Spleen (tissue), 11 donors: Measurements from ENCODE around the gene PCBP3. TPM values are rescaled to one million over a fixed set of nuclear protein-coding genes. Genes with fewer than 3 reads are reported as not detected.

Source experiments
- DNase-seq: peaks from one replicate; pipeline ENCODE4 v3.0.0-alpha.2; 2020
- H3K27ac ChIP-seq, 8 donors: fragments of 200-600 bp; sonication (generic) in 7 of 8; 1 replicate in 4 of 8; 2 replicates in 4 of 8; pipeline versions ENCODE4 v1.5.0 to v1.8.0; 2016 to 2021; ENCODE audit warnings: inconsistent platforms in 4 of 8, mild to moderate bottlenecking in 4 of 8, moderate library complexity in 1 of 8
- H3K27me3 ChIP-seq, 7 donors: fragments of 200-600 bp; sonication (generic) in 6 of 7; replicated peaks in 1 of 7; 1 replicate in 4 of 7; 2 replicates in 3 of 7; pipeline versions ENCODE4 v1.5.0 to v1.8.0; 2016 to 2021; ENCODE audit warnings: inconsistent platforms in 3 of 7, mild to moderate bottlenecking in 1 of 7
- H3K36me3 ChIP-seq, 6 donors: fragments of 200-600 bp; sonication (generic) in 5 of 6; 1 replicate in 4 of 6; 2 replicates in 2 of 6; pipeline versions ENCODE4 v1.5.0 to v1.8.0; 2016 to 2021; ENCODE audit warnings: inconsistent platforms in 2 of 6
- H3K4me1 ChIP-seq, 6 donors: fragments of 200-600 bp; sonication (generic) in 5 of 6; 1 replicate in 3 of 6; 2 replicates in 3 of 6; pipeline versions ENCODE4 v1.5.0 to v1.8.0; 2016 to 2021; ENCODE audit warnings: inconsistent platforms in 3 of 6
- H3K4me3 ChIP-seq, 8 donors: fragments of 200-600 bp; sonication (generic) in 7 of 8; 1 replicate in 4 of 8; 2 replicates in 4 of 8; pipeline versions ENCODE4 v1.5.0 to v1.8.0; 2016 to 2021; ENCODE audit warnings: inconsistent platforms in 4 of 8, mild to moderate bottlenecking in 4 of 8, moderate library complexity in 2 of 8
- H3K9me3 ChIP-seq, 8 donors: fragments of 200-600 bp; sonication (generic) in 7 of 8; 1 replicate in 4 of 8; 2 replicates in 4 of 8; pipeline versions ENCODE4 v1.5.0 to v1.8.0; 2016 to 2021; ENCODE audit warnings: inconsistent platforms in 4 of 8
- CTCF ChIP-seq, 11 experiments: fragments of 200-600 bp in 7 of 11; fragments of 450-650 bp in 4 of 11; sonication (generic) in 4 of 11; IDR thresholded peaks in 8 of 11; conservative IDR thresholded peaks in 3 of 11; 1 replicate in 7 of 11; 2 replicates in 4 of 11; pipeline versions ENCODE4 v1.4.0 to v1.8.0; 2016 to 2021; ENCODE audit warnings: antibody characterized with exemption in 11 of 11, inconsistent platforms in 4 of 11, mild to moderate bottlenecking in 1 of 11
- POLR2A ChIP-seq, 3 donors: fragments of 450-650 bp; IDR thresholded peaks; one replicate each; pipeline ENCODE4 v1.5.1; 2017; ENCODE audit warnings: antibody characterized with exemption in 3 of 3, mild to moderate bottlenecking in 1 of 3
- POLR2AphosphoS5 ChIP-seq, 3 donors: sonication (generic); formaldehyde crosslinking; IDR thresholded peaks; one replicate each; pipeline ENCODE4 v1.5.1; 2017; ENCODE audit warnings: antibody characterized with exemption in 3 of 3
- WGBS, 5 donors: extraction: QIAGEN DNeasy Blood & Tissue Kit in 3 of 5; methylation state at CpG; one replicate each; pipeline versions ENCODE4 v1.1.5 to v1.1.7; 2013 to 2018; 5-methylcytosine and 5-hydroxymethylcytosine counted together
- intact Hi-C: fragments of 100-400 bp; cut with DNase I; formaldehyde crosslinking; loops from one replicate; pipeline ENCODE4 v1.15.0; 2023; ENCODE audit warnings: low total_unique reads
- polyA plus RNA-seq, 3 donors: library from polyadenylated mRNA; stranded (reverse); fragments of 200-250 nt; gene quantifications; one replicate each; pipeline ENCODE4 v1.2.1, GENCODE V29; 2013
- total RNA-seq, 7 donors: library from RNA; depleted of rRNA in 3 of 7; stranded (reverse); fragments of >200 nt in 3 of 7; fragmentation: NEBNext Ultra II Directional in 4 of 7; extraction: Animal tissue kit (Norgen Biotek cat#: 25700) in 4 of 7; gene quantifications; one replicate each; pipeline versions ENCODE4 v1.1.0 to v1.2.1, GENCODE V29; 2016 to 2021
- donor health status: healthy with polysubstance abuse.
- donor health status: DM: no; HTN: no; CAD: no; lungs with moderate emphysema.
- donor health status: DM: no; HTN: no; CAD: no.
- donor health status: Bipolar disorder and iron deficiency.
- donor health status: healthy.
- donor health status: DM: no; HTN: no; CAD: no.
- donor health status: DM: yes; HTN: yes; CAD: no.

The PCBP3 gene
- total and polyA plus RNA-seq, 10 donors: 4.2 to 31.6 (median 15.2) TPM

GRCh38 chr21:45788637-45789506, 145.3 kb downstream of the PCBP3 start:
- Histone ChIP-seq H3K27me3 (no peaks in the 10 kb centered on the region), H3K36me3 (no peaks in the 10 kb centered on the region), H3K9me3 (no peaks in the 10 kb centered on the region), H3K4me1 (no peaks in the 10 kb centered on the region), H3K4me3 (no peak overlapping the region), H3K27ac (no peak overlapping the region)
- TF ChIP-seq POLR2AphosphoS5 (IDR thresholded peaks at IDR 0.05): no peak
- no peak for TF ChIP-seq CTCF (IDR thresholded peaks at IDR 0.05 in 8 of 11, conservative IDR thresholded peaks at IDR 0.05 in 3 of 11)
- TF ChIP-seq POLR2A (IDR thresholded peaks at IDR 0.05): no peak
- no peak for DNase-seq
- intact Hi-C loops: no loop called here
- WGBS, 5 donors: 86 to 95% (median 90%) methylated on average over 14 of the region's 14 CpGs

- H3K27ac ChIP-seq: no peak overlapping the region
- no peak overlapping the region for H3K4me3 ChIP-seq
- H3K9me3 ChIP-seq: no peaks in the 10 kb centered on the region
- no peaks in the 10 kb centered on the region for H3K27me3 ChIP-seq
- DNase-seq: no peak
- TF ChIP-seq POLR2A (IDR thresholded peaks at IDR 0.05): no peak
- no peak for TF ChIP-seq CTCF (IDR thresholded peaks at IDR 0.05 in 8 of 11, conservative IDR thresholded peaks at IDR 0.05 in 3 of 11)
- TF ChIP-seq POLR2AphosphoS5 (IDR thresholded peaks at IDR 0.05): no peak
- intact Hi-C loops: no loop called here
- no peaks in the 10 kb centered on the region for H3K4me1 ChIP-seq
- WGBS, 5 donors: 92 to 98% (median 95%) methylated on average over 7 of the region's 7 CpGs
- H3K36me3 ChIP-seq: no peaks in the 10 kb centered on the region
Measured at GRCh38 chr21:45790427-45790826, 146.9 kb downstream of the PCBP3 start.

GRCh38 chr21:45791562-45792418, 148.3 kb downstream of the PCBP3 start:
- DNase-seq: no peak
- TF ChIP-seq POLR2AphosphoS5 (IDR thresholded peaks at IDR 0.05) (no peak), POLR2A (IDR thresholded peaks at IDR 0.05) (no peak), CTCF (IDR thresholded peaks at IDR 0.05 in 8 of 11, conservative IDR thresholded peaks at IDR 0.05 in 3 of 11) (no peak)

More at GRCh38 chr21:45791562-45792418, 148.3 kb downstream of the PCBP3 start:
- intact Hi-C loops: no loop called here
- no peaks in the 10 kb centered on the region for H3K36me3 ChIP-seq
- no peak overlapping the region for H3K27ac ChIP-seq
- no peaks in the 10 kb centered on the region for H3K4me1 ChIP-seq
- 89 to 93% (median 91%) methylated on average over 15 to 19 of the region's 19 CpGs for WGBS, 5 donors
- no peak overlapping the region for H3K4me3 ChIP-seq
- H3K9me3 ChIP-seq: no peaks in the 10 kb centered on the region
- H3K27me3 ChIP-seq: no peaks in the 10 kb centered on the region
